Activated CD8-positive, alpha-beta memory T cell treated with anti-CD3 and anti-CD28 coated beads, Interleukin-2, amount 50 U/mL, for 48 hours (primary cell): ENCODE results near the gene GRIK1.

Source experiments
- DNase-seq: peaks from one replicate; pipeline ENCODE4 v3.0.0-alpha.2; 2020

GRIK1 gene

DNA sequence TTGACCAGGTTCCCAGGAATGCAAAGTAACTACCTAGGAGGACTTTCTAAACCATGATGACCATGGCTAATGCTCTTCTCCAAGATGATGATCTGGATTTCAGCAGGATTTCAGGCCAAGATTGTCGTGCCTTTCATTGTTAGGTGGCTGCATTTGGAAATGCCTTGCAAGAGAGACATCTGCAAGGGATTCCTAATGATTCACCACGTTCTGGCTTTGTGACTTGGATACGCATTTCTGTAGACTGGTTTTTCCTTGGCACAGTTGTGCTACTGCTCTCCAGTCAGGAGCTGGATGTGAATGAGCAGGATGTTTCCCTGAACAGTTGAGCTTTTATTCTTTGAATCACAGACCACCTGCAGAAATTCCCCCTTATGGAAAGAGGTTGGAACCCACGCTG lies 428.7 kb downstream of the GRIK1 start:
- no peak for DNase-seq

DNA sequence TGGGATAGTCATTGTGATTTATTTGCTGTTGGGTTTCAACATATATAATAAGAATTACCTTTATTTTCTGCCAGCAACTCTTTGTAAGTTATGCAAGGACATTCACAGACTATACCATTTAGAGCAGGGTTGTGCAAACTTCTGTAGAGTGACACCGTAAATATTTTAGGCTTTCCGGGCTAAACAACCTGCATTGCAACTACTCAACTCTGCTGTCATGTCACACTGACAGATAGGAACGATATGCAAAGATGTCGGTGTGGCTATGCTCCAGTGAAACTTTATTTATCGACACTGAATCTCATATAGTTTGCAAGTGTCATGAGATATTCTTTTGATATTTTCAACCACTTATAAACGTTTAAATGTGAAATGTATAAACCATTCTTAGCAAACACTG lies 430.7 kb downstream of the GRIK1 start:
- no peak for DNase-seq

DNA sequence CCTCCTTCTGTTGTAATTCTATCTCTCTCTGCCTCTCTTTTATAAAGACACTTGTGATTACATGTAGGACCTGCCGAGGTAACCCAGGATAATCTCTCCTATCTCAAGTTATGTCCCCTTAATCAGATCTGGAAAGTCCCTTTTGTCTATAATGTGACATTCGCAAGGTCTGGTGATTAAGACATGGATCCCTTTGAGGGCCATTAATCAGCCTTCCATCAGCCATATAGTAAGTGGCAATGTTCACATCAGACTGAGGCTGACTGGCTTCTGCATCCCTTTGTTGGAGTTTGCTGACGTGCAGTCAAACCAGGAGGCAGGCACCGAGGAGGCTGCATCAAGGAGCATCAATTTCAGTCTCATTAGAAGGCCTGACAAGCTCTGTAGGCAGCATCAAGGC lies 431.5 kb downstream of the GRIK1 start:
- no peak for DNase-seq

DNA sequence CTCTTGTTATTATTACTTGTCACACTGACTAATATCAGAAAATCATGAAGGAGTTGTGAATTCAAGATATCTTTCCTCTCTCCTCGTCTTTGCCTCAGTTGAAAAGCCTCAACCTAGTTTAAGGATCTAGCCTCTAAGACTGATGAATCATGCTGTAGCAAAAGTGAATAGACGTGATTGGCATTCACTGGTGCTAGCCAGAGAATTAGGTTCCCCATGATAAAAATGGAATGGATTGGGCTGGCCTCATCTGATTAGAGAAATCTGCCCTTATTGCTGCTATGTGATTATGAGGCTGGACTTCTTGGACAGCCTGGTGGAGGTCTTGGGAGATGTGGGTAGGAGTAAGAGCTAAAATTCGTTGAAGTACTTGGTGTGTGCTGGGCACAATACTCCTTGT lies 432.8 kb downstream of the GRIK1 start:
- no peak for DNase-seq

DNA sequence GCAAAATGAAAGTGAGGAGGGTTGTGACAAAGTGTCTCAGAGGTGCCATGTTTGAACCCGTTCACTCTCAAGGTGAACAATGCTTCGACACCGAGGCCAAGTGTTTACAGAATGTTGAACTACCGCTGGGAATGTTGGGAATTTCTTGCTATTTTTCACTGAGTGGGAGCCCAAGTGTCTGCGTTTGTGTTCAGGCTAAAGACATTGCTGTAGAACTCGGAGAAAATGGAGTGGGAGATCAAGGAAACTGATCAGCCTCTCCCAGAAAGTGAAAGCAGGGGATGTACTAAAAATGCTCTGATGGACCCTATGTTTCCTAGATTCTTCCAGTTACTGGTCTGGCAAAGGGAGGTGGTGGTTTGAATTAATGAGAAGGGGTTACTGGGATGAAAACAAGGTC lies 433.6 kb downstream of the GRIK1 start:
- DNase-seq, result no peak

DNA sequence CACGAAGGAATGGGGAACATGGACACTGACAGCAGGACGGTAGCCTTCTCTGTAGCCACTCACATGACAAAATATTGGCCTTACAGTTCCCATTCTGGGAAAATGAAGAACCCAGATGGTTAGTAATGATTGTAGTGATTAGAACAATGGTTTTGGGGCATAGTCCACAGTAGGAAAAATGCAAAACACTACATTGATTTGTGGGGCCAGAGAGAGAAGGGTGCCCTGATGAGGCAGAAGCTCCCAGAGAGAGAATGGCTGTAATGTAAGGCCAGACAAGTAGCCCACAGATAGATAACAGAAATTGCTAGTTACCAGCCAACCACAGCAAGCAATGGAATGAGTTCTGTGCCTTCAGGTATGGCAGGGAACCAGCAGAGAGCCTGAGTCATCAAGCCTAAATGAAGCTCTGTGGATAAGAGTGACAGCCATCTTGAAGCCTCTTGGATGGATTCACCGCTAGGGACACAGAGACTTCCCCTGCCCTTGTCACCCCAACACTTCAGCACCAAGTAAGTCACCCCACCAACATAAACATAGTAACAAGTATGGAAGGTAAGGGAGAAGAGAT lies 435.0 kb downstream of the GRIK1 start:
- DNase-seq, result no peak

DNA sequence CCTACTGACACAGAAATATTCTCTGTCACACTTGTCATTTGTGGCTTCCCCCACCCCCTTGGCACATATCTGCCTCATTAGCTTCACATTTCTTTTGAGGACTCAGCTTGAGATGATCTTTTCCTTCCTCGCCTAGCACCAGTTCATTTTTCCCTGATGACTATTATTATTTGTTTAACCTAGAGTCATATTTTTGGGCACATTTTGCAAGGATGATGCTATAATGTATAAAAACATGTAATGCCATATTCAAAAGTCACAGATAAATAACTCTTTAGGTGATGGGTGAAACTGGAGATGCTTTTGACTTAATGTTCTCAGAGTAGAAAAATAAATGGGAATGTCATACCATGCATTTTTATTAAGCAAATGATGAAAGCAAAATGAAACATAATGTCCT lies 438.3 kb downstream of the GRIK1 start:
- DNase-seq, result no peak

DNA sequence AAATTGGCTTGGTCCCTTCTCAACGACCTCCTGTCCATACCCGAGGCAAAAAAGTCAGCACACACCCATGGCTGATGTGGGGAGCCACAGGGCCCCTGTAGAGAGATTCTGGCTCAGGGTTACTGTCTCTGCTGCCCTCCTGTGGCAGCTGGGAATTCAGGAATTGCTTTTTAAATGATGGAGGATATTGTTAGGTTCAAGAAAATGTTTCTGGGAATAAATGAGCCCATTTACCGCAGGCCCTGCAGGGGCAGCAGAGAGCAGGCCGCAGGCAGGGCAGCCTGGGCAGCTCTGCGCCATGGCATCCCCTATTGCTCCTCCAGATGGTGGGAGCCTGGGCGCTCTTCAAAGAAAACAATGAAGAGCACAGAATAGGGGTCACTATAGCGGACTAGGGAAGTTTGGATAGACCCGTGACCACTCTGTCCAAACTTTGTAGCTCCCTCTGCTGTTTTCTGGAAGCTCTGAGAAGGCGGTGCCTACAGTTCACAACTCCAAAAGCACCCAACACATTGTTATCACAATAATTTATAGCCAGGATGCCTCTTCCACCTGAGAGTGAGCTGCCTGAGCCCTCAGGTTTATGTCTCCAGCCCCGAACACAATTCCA lies 440.0 kb downstream of the GRIK1 start:
- DNase-seq, result no peak

DNA sequence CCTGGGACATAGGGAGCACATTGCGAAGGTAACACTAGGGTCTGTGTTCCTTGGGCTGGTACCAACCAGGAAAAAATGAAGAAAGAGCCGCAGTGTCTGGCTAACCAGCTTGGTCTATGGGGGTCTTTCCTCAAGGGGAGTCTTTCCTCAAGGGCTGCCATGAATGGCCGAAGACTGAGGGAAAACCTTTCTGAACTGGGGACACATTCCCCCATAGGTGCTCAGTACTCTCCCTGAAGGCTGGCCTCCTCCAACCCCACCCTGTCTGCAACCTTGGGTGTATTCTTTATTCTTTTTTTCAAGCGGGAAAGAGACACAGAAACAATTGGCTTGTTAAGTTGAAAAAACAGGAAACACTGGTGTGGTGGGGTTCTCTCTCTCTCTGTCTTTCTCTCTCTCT lies 440.6 kb downstream of the GRIK1 start:
- no peak for DNase-seq

DNA sequence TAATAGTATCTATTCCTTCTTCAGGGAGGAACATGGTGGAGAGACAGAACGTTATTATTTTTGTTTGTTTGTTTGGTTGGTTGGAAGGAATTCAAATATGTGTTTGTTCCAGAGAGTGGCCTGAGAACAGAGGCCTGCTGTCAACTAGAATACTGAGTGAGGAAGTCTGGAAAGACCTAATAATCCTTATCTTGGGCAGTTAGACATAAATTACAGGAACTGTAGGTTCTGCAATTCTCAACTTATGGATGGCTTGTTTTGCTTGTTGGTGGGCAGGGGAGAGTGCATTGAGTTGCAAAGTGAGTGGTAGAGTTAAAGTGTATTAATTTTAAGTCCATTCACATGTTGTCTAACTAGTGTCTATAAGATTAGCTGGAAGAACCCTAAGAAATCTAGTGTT lies 443.5 kb downstream of the GRIK1 start:
- DNase-seq, result no peak

DNA sequence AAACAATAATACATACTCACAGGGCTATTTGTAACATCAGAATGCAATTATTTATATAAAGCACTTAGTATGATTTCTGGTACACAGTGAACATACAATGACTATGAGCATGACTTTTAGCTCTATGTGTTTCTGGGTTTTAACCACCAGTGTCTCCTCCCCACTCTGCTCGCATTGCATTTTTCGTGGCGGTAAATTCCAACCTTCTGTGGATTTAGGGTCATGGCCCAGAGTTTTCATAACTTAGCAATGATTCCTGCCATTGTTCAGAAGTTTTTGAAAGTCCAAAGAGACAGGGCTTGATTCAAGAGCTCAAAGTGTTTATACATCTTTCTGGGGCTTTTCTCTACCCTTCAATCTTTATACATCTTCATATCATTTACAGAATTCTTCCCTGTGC lies 449.8 kb downstream of the GRIK1 start:
- DNase-seq, result no peak

DNA sequence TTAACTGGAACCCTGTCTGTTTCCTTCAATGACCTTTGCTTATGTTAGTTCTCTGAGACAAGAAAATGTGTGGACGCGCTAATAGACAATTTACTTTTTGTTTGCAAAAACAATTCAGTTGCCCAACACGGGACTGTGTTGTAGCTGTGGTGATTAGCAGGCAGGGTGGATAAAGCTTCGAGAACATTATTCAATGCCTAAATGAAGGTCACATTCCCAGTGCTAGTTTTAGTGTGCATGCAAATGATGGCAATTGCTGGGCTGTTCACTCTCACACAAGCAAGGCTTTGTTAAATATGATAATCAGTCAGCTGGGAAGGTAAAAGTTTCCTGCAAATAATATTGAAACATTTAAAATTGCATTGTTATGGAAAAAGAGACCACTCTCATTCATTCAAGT lies 452.6 kb downstream of the GRIK1 start:
- no peak for DNase-seq
